Thoracic aorta (tissue), 2 donors: ENCODE results near the gene HMG20A. TPM values are rescaled to one million over a fixed set of nuclear protein-coding genes. Genes with fewer than 3 reads are reported as not detected.

Experiments used
- ATAC-seq: fragments of 150-250 bp; one replicate; pipeline ENCODE4 v1.8.0; 2017; ENCODE audit warnings: low read depth; ENCODE audit not compliant: insufficient number of reproducible peaks, low FRiP score
- DNase-seq: peaks from one replicate; pipeline ENCODE4 v3.0.0-alpha.2; 2020; ENCODE audit warnings: low spot score
- H3K27ac ChIP-seq, 2 donors: fragments of 200-600 bp; sonication (generic); 1 replicate in 1 of 2; 2 replicates in 1 of 2; pipeline ENCODE4 v1.5.1; 2016; ENCODE audit warnings: mild to moderate bottlenecking in 2 of 2, moderate library complexity in 2 of 2
- H3K27me3 ChIP-seq: fragments of 200-600 bp; sonication (generic); replicated peaks from 2 replicates; pipeline ENCODE4 v1.6.0; 2016; ENCODE audit warnings: mild to moderate bottlenecking; ENCODE audit not compliant: insufficient read depth
- H3K36me3 ChIP-seq: fragments of 200-600 bp; sonication (generic); one replicate; pipeline ENCODE4 v1.5.1; 2016
- H3K4me1 ChIP-seq, 2 donors: fragments of 200-600 bp; sonication (generic); 1 replicate in 1 of 2; 2 replicates in 1 of 2; pipeline versions ENCODE4 v1.5.1 to v1.6.0; 2016; ENCODE audit warnings: low read depth in 2 of 2, mild to moderate bottlenecking in 1 of 2; ENCODE audit not compliant: control insufficient read depth in 1 of 2
- H3K4me3 ChIP-seq: fragments of 200-600 bp; sonication (generic); 2 replicates; pipeline ENCODE4 v1.5.1; 2016; ENCODE audit warnings: mild to moderate bottlenecking
- H3K9me3 ChIP-seq: fragments of 200-600 bp; sonication (generic); 2 replicates; pipeline ENCODE4 v1.5.1; 2016
- CTCF ChIP-seq: fragments of 200-600 bp; sonication (generic); IDR thresholded peaks from one replicate; pipeline ENCODE4 v1.5.1; 2019; ENCODE audit warnings: antibody characterized with exemption
- total RNA-seq, 2 donors: library from RNA; depleted of rRNA; stranded (reverse); fragments of >200 nt; gene quantifications; one replicate each; pipeline versions ENCODE4 v1.1.0 to v1.2.3, GENCODE V29; 2016

The HMG20A gene
- total RNA-seq, 2 donors from 2014 or later = 25.7 to 47.3 TPM

GRCh38 chr15:77507911-77508310 lies 87.2 kb downstream of the HMG20A start:
- no peaks in the 10 kb centered on the region for H3K36me3 ChIP-seq
- DNase-seq = no peak
- peaks cover 24 to 30% of the 10 kb centered on the region in 2 donors for H3K4me1 ChIP-seq
- peak overlapping the region; percentile 44 for H3K4me3 ChIP-seq
- H3K27ac ChIP-seq = peak overlapping the region in 1 of 2 donors; percentile 56
- ATAC-seq = peak; percentile 74
- no peaks in the 10 kb centered on the region for H3K27me3 ChIP-seq
- no peak for TF ChIP-seq CTCF
- H3K9me3 ChIP-seq = no peaks in the 10 kb centered on the region

GRCh38 chr15:77508541-77509243 lies 88.0 kb downstream of the HMG20A start:
- ATAC-seq (peak; percentile 50), DNase-seq (no peak)
- TF ChIP-seq CTCF = no peak
- Histone ChIP-seq H3K27ac (peak overlapping the region; percentile 9 to 56), H3K27me3 (no peaks in the 10 kb centered on the region), H3K36me3 (no peaks in the 10 kb centered on the region), H3K9me3 (no peaks in the 10 kb centered on the region), H3K4me1 (peaks cover 24 to 30% of the 10 kb centered on the region in 2 donors), H3K4me3 (peak overlapping the region; percentile 44)

- no peak overlapping the region for H3K27ac ChIP-seq
Observed at GRCh38 chr15:77510066-77511057, 89.7 kb downstream of the HMG20A start.

GRCh38 chr15:77511869-77512268 lies 91.2 kb downstream of the HMG20A start:
- Histone ChIP-seq H3K36me3 (no peaks in the 10 kb centered on the region), H3K4me3 (no peak overlapping the region), H3K27ac (no peak overlapping the region), H3K9me3 (no peaks in the 10 kb centered on the region), H3K27me3 (no peaks in the 10 kb centered on the region), H3K4me1 (peaks cover 20 to 26% of the 10 kb centered on the region in 2 donors)
- TF ChIP-seq CTCF = no peak
- no peak for DNase-seq
- ATAC-seq = no peak

More at GRCh38 chr15:77510066-77511057, 89.7 kb downstream of the HMG20A start:
- no peaks in the 10 kb centered on the region for H3K36me3 ChIP-seq
- peaks cover 24 to 30% of the 10 kb centered on the region in 2 donors for H3K4me1 ChIP-seq
- H3K9me3 ChIP-seq = no peaks in the 10 kb centered on the region
- no peak for ATAC-seq
- DNase-seq = no peak
- no peak overlapping the region for H3K4me3 ChIP-seq
- TF ChIP-seq CTCF = no peak
- no peaks in the 10 kb centered on the region for H3K27me3 ChIP-seq

- H3K4me1 ChIP-seq = peaks cover 7 to 13% of the 10 kb centered on the region in 2 donors
- H3K27me3 ChIP-seq = no peaks in the 10 kb centered on the region
- H3K36me3 ChIP-seq = no peaks in the 10 kb centered on the region
- H3K27ac ChIP-seq = no peak overlapping the region
- ATAC-seq (no peak), DNase-seq (no peak)
- H3K9me3 ChIP-seq = no peaks in the 10 kb centered on the region
- TF ChIP-seq CTCF = no peak
- no peak overlapping the region for H3K4me3 ChIP-seq
Observed at GRCh38 chr15:77513226-77513625, 92.5 kb downstream of the HMG20A start.
